CD4-positive, alpha-beta T cell treated with Interleukin-2 at 100 ng/mL for 4 hours (primary cell): ENCODE measurements around the gene ESD.
"Not testable (repeated sequence)": the region's sequence is repeated elsewhere in the genome, so short reads cannot be mapped to it uniquely, and the experiment has no call there.

Experiments
- DNase-seq: peaks from one replicate; pipeline ENCODE4 v3.0.0-alpha.2; 2020; ENCODE audit warnings: low spot score

The ESD gene

GRCh38 chr13:46795321-46795720 lies 1.6 kb downstream of the ESD start:
- no peak for DNase-seq

- DNase-seq = no peak
These were observed 13.5 kb downstream of the ESD start for GRCh38 chr13:46783504-46783903.

- no peak for DNase-seq
These were observed 14.3 kb downstream of the ESD start for GRCh38 chr13:46782691-46783090.

- no peak for DNase-seq
These were observed 14.9 kb downstream of the ESD start for GRCh38 chr13:46782066-46782465.

- DNase-seq = no peak
These were observed 18.1 kb downstream of the ESD start for GRCh38 chr13:46778890-46779289.

GRCh38 chr13:46778095-46778494 lies 18.9 kb downstream of the ESD start:
- DNase-seq = no peak

- DNase-seq = no peak
These were observed 21.4 kb downstream of the ESD start for GRCh38 chr13:46775385-46776107.

GRCh38 chr13:46773541-46773940 lies 23.4 kb downstream of the ESD start:
- no peak for DNase-seq

- no peak for DNase-seq
These were observed 25.3 kb downstream of the ESD start for GRCh38 chr13:46771693-46772092.

- DNase-seq = not testable (repeated sequence)
These were observed 27.0 kb downstream of the ESD start for GRCh38 chr13:46769925-46770324.

GRCh38 chr13:46761866-46762265 lies 35.1 kb downstream of the ESD start:
- no peak for DNase-seq

- no peak for DNase-seq
These were observed 35.8 kb downstream of the ESD start for GRCh38 chr13:46761174-46761573.

- DNase-seq = no peak
These were observed 37.1 kb downstream of the ESD start for GRCh38 chr13:46759846-46760245.

GRCh38 chr13:46757640-46758039 lies 39.3 kb downstream of the ESD start:
- DNase-seq = no peak

GRCh38 chr13:46756977-46757376 lies 40.0 kb downstream of the ESD start:
- no peak for DNase-seq

- DNase-seq = not testable (repeated sequence)
These were observed 41.5 kb downstream of the ESD start for GRCh38 chr13:46755508-46755907.

GRCh38 chr13:46754812-46755211 lies 42.1 kb downstream of the ESD start:
- no peak for DNase-seq

- no peak for DNase-seq
These were observed 43.0 kb downstream of the ESD start for GRCh38 chr13:46753917-46754316.

- no peak for DNase-seq
These were observed 43.8 kb downstream of the ESD start for GRCh38 chr13:46753137-46753536.

GRCh38 chr13:46751811-46752635 lies 44.9 kb downstream of the ESD start:
- DNase-seq = peak; percentile 77

- DNase-seq = no peak
These were observed 47.0 kb downstream of the ESD start for GRCh38 chr13:46749951-46750350.

GRCh38 chr13:46748300-46748699 lies 48.7 kb downstream of the ESD start:
- no peak for DNase-seq

- DNase-seq = no peak
These were observed 49.7 kb downstream of the ESD start for GRCh38 chr13:46747031-46747820.
